H1 (cell line): ENCODE measurements around the gene ACAP2. TPM values are rescaled to one million over a fixed set of nuclear protein-coding genes. Genes with fewer than 3 reads are reported as not detected.

Experiments
- ATF3 ChIP-seq: IDR thresholded peaks from 2 replicates; pipeline ENCODE4 v1.6.1; 2011; ENCODE audit warnings: low read depth, mild to moderate bottlenecking, low read length; ENCODE audit not compliant: insufficient read depth
- CEBPB ChIP-seq: IDR thresholded peaks from 2 replicates; pipeline ENCODE4 v1.6.1; 2012; ENCODE audit warnings: low read depth, low read length
- POLR2A ChIP-seq, 2 experiments: IDR thresholded peaks; 1 replicate in 1 of 2; 2 replicates in 1 of 2; pipeline ENCODE4 v1.6.1; 2011; ENCODE audit warnings: low read depth in 2 of 2, low read length in 2 of 2, mild to moderate bottlenecking in 2 of 2; ENCODE audit errors: control extremely low read depth in 1 of 2
- polyA plus RNA-seq, 7 experiments: library from polyadenylated mRNA; depleted of rRNA in 3 of 7; stranded (reverse) in 5 of 7; unstranded in 2 of 7; fragments of >200 nt in 5 of 7; fragments of 200-250 nt in 2 of 7; gene quantifications; 1 replicate in 5 of 7; 2 replicates in 1 of 7; 4 replicates in 1 of 7; pipeline versions ENCODE4 v1.2.1 to v1.2.3, GENCODE V29; 2011 to 2013; ENCODE audit warnings: missing spikeins in 2 of 7, mixed read lengths in 2 of 7
- total RNA-seq: library from RNA; stranded (reverse); fragmentation: NEBNext Ultra II Directional; extraction: Animal tissue kit (Norgen Biotek cat#: 25700); gene quantifications from 2 replicates; pipeline ENCODE4 v1.2.1, GENCODE V29; 2021

ACAP2 gene
- total and polyA plus RNA-seq, 2 of the 8 experiments (the other 6 are each of a cell fraction or from before 2014, with no cell fraction given), result 7.7 to 37.3 TPM

- TF ChIP-seq ATF3 (no peak), POLR2A (IDR thresholded peaks at IDR 0.05; ENCODE audit: control extremely low read depth in 1 of 2, low read depth in 2 of 2, low read length in 2 of 2) (no peak), CEBPB (no peak)
These were observed 17.0 kb downstream of the ACAP2 start (continued) for GRCh38 chr3:195425849-195426248.
